Inferior parietal cortex (tissue), 1 donor: Measurements from ENCODE around the gene NTF4.
A peak's percentile ranks its signal among the peaks of the same experiment; 100 is the strongest.

Experiments used
- DNase-seq: peaks from one replicate; pipeline ENCODE4 v3.0.0-alpha.2; 2016; ENCODE audit errors: extremely low spot score

Gene NTF4, protein sequence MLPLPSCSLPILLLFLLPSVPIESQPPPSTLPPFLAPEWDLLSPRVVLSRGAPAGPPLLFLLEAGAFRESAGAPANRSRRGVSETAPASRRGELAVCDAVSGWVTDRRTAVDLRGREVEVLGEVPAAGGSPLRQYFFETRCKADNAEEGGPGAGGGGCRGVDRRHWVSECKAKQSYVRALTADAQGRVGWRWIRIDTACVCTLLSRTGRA

DNA sequence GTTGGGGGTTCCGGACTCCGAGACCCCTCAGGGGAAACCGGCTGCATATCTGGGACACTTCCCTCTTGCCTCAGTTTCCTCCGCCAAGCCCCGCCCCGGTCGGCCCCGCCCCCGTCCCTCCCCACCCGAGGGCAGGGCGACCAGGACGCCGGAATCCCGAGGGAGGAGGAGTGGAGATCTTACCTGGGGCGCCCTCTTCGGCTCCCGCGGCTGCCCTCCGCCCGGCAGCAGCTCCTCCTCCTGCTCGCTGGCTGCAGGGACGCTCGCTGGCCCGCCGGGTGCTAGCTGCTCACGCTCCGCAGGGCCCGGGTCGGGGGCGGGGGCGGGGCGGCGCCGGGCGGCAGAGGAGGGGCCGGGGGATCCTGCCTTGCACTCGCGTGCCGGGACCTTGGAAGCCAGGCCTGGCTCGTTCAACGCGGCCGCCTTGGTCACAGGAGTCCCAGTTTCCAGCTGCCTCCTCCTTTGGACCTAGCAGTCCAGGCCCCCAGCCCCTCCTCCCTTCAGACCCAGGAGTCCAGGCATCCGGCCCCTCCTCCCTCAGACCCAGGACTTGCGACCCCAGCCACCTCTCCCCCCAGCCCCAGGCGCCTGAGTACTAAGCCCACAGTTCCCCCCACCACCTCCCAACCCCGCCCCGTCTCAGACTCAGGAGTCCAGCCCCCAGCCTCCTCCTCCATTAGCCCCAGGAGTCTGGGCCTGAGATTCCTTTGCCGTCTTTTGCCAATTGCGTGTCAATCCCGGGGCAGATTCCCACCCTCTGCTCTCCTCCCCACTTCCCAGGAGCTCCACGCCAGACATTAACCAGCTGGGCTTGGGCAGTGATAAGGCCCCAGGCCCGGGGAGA is at the start of gene NTF4:
NTF4 (minus strand) TSS at position 51 of the 844 bp plus-strand sequence. CDS start 2,821 bp downstream, outside the sequence.
- no peak for DNase-seq

DNA sequence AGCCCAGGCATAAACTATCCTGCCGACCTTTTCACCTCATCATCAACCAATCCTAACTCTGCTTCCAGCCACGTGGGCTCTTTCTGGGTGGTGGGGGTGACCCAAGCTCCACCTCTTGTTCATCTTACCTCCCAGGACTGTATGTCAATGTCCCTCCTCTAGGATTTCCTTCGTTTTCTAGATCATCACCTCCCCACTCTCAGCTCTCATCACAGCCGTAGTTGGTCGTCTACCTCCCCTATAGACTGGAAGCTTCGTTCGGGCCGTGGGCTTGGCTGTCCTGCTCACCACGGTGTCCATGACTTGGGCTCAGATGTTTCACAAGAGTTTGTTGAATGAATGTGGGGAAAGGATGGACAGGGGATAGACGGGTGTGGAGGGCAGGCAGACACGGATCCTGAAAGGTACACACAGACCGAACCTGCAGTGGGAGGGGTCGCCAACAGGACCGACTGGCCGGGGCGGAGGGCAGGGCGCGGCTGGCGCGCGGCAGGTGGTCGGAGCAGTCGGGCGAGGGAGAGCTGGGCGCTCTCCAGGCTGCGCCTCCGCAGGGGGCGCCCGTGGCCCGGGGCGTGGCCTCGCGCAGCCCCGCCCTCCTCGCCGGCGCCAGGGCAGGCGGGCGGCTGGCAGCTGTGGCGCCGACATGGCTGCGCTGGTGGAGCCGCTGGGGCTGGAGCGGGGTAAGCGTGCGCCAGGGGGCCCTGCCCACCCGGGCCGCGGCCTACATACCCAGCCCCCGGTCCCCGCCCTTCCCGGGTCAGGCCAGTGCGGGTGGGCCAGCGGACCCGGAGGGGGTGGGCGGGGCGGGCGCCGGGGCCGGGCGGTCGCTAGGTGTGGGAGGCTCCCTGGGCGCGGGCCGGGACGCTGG is 49.4 kb upstream of the NTF4 start, which contains the start of gene LIN7B:
LIN7B (plus strand) TSS at position 609 of the 868 bp plus-strand sequence; CDS start at position 644, 35 bp downstream.
- DNase-seq: no peak

- DNase-seq: no peak
Measured at GRCh38 chr19:49111218-49111998, 46.8 kb upstream of the NTF4 start.

DNA sequence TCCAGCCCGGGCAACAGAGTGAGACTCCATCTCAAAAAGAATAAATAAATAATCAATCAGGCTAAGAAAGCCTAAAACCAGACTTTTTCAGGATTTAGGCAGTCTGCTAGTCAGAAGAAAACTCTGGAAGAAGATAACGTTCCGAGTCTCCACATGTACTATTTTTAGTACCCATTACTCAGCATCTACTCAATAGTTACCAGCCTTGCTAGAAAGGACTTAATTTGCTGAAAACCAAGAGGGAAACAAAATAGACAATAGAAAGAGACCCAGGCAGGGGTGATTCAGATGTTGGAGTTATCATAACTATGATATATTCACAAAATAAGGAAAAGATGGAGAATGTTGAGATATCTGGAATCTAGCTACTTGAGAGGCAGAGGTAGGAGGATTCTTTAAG is 45.9 kb upstream of the NTF4 start:
- DNase-seq: no peak

DNA sequence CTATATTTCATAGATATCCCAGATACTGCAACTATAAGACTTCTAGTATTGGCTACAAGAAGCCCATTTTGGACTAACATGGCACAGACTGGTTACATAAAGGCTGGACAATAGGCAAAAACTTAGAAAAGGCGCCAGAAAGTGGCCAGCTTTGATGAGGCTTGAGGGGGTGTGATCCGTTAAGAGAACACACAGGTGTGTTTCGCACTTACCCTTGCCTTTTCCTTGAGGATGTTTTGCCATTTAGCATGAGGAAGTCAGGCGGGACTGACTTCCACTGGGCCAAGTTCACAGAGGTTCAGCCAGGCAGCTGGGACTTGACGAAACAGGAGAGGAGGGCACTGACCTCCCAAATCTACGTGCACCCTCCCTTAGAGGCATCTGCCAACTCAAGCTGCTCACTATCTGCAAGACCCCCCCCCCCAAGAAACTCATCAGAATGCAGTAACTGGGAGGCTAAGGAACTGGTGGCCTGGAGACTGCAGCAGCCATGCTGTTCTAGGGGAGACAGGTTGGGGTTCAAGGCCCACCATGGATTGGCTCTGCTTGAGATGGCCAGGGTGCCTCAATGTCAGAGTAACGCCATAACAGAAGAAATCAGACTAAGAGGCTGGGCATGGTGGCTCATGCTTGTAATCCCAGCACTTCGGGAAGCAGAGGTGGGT is 45.1 kb upstream of the NTF4 start:
- DNase-seq: no peak

- DNase-seq: no peak
Measured at GRCh38 chr19:49109051-49109450, 44.4 kb upstream of the NTF4 start.

DNA sequence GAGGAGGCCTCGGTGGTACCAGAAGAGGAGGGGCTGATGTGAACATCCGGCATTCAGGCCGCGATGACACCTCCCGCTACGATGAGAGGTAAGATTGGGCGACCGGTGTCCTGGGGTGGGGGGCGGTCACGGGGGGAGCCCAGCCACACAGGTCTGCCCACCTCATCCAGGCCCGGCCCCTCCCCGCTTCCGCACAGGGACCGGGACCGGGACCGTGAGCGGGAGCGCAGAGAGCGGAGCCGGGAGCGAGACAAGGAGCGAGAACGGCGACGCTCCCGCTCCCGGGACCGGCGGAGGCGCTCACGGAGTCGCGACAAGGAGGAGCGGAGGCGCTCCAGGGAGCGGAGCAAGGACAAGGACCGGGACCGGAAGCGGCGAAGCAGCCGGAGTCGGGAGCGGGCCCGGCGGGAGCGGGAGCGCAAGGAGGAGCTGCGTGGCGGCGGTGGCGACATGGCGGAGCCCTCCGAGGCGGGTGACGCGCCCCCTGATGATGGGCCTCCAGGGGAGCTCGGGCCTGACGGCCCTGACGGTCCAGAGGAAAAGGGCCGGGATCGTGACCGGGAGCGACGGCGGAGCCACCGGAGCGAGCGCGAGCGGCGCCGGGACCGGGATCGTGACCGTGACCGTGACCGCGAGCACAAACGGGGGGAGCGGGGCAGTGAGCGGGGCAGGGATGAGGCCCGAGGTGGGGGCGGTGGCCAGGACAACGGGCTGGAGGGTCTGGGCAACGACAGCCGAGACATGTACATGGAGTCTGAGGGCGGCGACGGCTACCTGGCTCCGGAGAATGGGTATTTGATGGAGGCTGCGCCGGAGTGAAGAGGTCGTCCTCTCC is 43.2 kb upstream of the NTF4 start:
- no peak for DNase-seq

DNA sequence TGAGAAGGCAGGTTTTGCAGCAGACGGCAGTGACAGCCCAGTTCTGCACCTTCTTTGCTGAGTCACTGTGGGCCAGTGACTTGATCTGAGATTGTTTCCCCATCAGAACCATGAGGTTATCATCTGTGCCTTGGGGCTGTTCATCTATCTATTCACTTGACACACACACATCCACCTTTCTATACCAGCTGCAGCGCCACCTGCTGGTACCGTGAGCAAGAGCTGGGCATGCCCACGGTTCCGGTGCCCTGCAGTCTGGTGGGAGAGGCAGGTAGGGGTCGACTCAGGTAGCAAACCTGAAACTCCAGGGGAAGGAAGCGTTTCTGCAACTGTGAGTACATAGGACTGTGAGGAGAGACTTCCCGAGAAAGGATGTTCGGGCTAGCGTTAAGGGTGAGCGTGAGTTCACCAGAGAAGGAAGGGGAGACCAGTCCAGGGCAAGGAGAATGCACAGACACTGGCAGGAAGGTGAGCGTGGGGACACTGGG is 42.1 kb upstream of the NTF4 start:
- DNase-seq: no peak

- DNase-seq: no peak
Measured at GRCh38 chr19:49104229-49104864, 39.7 kb upstream of the NTF4 start.

DNA sequence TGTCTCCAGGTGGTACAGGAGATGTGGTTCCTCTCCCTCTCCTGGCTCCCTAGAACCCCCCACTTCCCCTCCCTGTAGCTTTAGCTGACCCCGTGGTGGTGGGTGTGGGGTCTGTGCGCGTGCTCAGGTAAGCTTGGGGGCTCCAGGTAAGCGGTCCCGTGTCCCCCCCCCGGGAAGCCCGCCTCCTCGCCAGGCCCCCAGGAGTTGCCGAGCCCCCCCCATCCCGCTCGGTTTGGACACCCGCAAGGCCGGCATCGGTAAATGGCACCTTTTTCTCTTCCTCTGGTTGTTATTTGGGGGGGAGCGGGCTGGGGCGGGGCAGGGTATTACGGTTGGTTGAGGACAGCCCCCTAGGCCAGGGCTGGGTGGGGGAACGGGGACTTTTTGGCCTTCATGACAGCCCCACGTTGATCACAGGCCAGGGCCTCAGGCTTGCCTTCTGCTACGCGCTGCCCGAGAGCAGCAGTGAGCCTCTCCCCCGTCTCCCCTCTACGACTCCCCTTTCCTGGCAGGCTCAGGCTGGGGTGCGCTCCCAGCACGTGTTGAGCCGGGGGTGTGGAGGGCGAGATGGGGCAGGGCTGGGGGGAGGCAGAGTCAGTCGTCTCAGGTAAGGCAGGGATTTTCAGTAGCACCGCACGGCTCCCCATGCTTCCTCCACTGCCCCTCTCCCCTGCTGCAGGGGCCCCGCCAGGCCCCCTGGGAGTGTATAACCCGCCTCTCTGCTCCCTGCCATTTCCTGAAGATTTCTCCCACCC is 38.9 kb upstream of the NTF4 start:
- DNase-seq: no peak

DNA sequence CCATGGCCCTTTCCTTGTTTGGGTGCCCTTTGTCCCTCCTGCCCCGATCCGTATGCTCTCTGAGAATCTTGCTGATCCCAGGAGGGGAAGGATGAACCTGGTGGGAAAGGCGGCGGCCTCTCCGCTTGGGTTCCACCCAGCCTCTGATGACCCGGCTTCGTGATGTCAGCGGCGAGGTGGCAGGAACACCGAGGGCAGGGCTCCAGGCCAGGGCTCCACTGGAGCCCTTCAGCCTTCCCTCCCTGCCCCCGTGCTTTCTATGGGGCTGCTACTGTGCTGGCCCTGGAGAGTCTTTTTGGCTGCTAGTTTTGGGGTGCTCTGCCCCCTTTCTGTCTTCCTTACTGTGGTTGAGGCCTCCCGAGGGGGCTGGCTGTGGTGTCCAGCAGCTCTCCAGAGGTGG is 37.7 kb upstream of the NTF4 start:
- no peak for DNase-seq

DNA sequence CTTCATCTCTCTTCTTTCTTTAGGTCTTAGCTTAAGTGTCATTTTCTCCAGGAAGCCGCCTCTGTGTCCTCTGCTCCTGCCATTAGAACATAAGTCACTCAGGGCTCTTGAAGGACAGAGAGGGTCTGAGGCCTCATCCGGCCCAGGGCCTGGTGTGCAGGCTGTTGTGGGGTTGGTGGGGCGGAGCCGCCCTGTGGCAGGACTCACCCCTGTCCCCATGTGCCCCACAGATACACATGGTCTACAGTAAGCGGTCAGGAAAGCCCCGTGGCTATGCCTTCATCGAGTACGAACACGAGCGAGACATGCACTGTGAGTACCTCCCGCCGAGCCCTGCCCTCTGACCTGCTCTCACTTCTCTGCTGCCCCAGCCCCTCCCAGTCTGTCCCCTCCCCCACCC is 36.5 kb upstream of the NTF4 start:
- DNase-seq: no peak

GRCh38 chr19:49098795-49099194 is 34.2 kb upstream of the NTF4 start:
- no peak for DNase-seq

- peak; percentile 91 for DNase-seq
Measured at GRCh38 chr19:49097453-49098288, 33.1 kb upstream of the NTF4 start.

DNA sequence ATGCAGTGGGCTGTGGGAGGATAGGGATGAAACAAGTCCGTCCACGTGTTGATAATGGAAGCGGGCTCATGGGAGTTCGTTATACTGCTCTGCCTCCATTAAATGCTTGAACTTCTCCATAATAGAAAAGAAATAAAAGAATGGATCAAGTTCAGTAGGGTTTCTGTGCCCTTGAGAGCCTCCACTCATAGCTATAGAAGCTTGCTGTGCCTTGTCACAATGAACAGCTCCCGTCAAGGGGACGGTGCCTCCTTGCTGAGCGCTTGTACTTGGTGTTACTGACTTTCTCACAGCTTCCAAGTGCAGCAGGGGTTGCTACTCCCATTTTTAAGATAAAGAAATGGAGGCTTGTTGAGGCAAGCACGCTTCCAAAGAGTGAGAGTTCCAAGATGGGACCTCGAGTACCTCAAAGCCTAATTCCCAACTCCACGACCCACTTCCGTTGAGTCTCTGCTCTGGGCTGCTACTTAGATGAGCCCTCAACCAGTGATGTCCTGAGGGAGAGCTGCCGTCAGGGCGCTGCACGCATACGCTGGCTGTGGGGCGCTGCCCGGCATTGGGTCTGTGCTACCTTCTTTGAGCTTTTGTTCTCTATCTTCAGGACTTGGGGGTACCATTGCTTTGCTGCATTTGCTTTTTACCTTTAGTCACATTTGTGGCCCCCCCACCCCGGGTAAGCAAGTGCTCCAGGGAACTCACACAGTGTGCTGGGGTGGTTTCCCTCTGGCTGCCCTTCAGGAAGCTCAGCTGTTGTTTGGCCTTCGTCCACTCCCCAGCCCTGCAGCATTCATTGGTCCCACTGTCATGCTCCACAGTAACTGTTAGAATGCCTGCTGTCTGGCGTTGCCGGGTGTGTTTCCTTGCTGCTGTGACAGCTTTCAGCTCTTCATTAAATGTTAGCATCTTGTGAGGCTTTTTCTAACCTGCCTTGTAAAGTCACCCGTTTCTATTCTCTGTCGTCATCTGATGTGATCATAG is 30.2 kb upstream of the NTF4 start:
- no peak for DNase-seq

- DNase-seq: no peak
Measured at GRCh38 chr19:49092686-49093085, 28.1 kb upstream of the NTF4 start.
